ENCODE measurements around the gene IL1RAPL2. TPM values are rescaled to one million over a fixed set of nuclear protein-coding genes. Genes with fewer than 3 reads are reported as not detected.

Gene IL1RAPL2
- total and polyA plus RNA-seq, 2 donors (not counting 3 experiments of a cell fraction or from before 2014, with no cell fraction given): not detected

DNA sequence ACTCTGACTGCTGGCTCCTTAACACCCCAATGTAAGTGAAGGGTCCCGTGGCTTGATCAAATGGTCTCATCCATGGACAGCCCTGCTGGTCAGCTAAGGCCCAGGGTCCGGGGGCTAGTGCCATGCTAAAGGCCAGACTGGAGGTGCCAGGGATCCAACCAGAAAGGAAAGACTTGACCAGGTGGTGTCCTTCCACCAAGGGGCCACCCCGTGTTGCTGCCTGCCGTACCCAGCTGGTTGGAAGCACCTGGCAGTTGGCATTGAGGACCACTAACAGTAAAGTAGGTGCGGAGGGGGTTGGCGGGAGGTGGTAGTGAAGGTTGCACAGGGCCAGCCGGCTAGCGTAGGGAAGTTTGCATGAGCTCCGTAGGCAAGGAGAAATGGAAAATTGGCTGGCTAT, 1.7 kb upstream of the IL1RAPL2 start:
- BruUV-seq (replicated peaks): no TSS peak
- no peaks in the 10 kb centered on the region for H3K36me3 ChIP-seq (ENCODE audit: control insufficient read depth in 2 of 2, extremely low read depth in 1 of 2, insufficient read depth in 2 of 2, low read length in 2 of 2)
- H3K9me1 ChIP-seq (replicated peaks; ENCODE audit: control insufficient read depth, extremely low read depth, insufficient read depth, low read length): no peaks in the 10 kb centered on the region
- intact Hi-C loops (cut with micrococcal nuclease) (no loop called here), dilution Hi-C loops (cut with MboI; ENCODE audit: extremely low pct_ligation_motif_present, low sequenced_read_pairs) (no loop called here)
- H3K4me3 ChIP-seq (replicated peaks in 1 of 3; ENCODE audit: insufficient read depth in 1 of 3, low read depth in 1 of 3, low read length in 3 of 3): no peak overlapping the region
- FAIRE-seq (no peak), DNase-seq (ENCODE audit: low read depth, low spot score) (no peak)
- CTCF ChIA-PET: no interaction called here
- H3K9me3 ChIP-seq (replicated peaks; ENCODE audit: control insufficient read depth, insufficient read depth, low read length): no peaks in the 10 kb centered on the region
- no peaks in the 10 kb centered on the region for H3K79me2 ChIP-seq (ENCODE audit: control insufficient read depth, insufficient read depth, low read length)
- H4K20me1 ChIP-seq (replicated peaks; ENCODE audit: control insufficient read depth, extremely low read depth, insufficient read depth, low read length): no peaks in the 10 kb centered on the region
- no peak overlapping the region for H3K4me2 ChIP-seq (ENCODE audit: insufficient read depth, low read length)
- no peak overlapping the region for H3K9ac ChIP-seq (replicated peaks; ENCODE audit: extremely low read depth, insufficient read depth, low read length)
- POLR2A ChIA-PET: no interaction called here
- H3K27ac ChIP-seq (ENCODE audit: insufficient read depth, low read depth, low read length): no peak overlapping the region
- H2AFZ ChIP-seq (ENCODE audit: low read depth, low read length): no peak overlapping the region
- TF ChIP-seq MAX (IDR thresholded peaks at IDR 0.05; ENCODE audit: insufficient read depth, insufficient read length) (no peak), JUN (IDR thresholded peaks at IDR 0.05; ENCODE audit: borderline replicate concordance, insufficient read depth, insufficient read length, low read depth) (no peak), POLR2A (IDR thresholded peaks at IDR 0.05; ENCODE audit: low read depth, low read length) (no peak), MYC (IDR thresholded peaks at IDR 0.05; ENCODE audit: low read depth, low read length) (no peak), EZH2 (IDR thresholded peaks at IDR 0.05; ENCODE audit: borderline replicate concordance, low read depth, low read length, severe bottlenecking) (no peak), GATA2 (IDR thresholded peaks at IDR 0.05; ENCODE audit: insufficient read depth, insufficient read length, low read depth, low read length) (no peak), POLR2AphosphoS5 (IDR thresholded peaks at IDR 0.05; ENCODE audit: insufficient read depth, low read depth, low read length) (no peak), FOS (IDR thresholded peaks at IDR 0.05; ENCODE audit: borderline replicate concordance, insufficient read depth, low read length) (no peak)
- TF ChIP-seq, protein P1, sequence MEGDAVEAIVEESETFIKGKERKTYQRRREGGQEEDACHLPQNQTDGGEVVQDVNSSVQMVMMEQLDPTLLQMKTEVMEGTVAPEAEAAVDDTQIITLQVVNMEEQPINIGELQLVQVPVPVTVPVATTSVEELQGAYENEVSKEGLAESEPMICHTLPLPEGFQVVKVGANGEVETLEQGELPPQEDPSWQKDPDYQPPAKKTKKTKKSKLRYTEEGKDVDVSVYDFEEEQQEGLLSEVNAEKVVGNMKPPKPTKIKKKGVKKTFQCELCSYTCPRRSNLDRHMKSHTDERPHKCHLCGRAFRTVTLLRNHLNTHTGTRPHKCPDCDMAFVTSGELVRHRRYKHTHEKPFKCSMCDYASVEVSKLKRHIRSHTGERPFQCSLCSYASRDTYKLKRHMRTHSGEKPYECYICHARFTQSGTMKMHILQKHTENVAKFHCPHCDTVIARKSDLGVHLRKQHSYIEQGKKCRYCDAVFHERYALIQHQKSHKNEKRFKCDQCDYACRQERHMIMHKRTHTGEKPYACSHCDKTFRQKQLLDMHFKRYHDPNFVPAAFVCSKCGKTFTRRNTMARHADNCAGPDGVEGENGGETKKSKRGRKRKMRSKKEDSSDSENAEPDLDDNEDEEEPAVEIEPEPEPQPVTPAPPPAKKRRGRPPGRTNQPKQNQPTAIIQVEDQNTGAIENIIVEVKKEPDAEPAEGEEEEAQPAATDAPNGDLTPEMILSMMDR (IDR thresholded peaks at IDR 0.05; ENCODE audit: extremely low read depth in 1 of 2, insufficient read depth in 1 of 2, low read depth in 1 of 2, low read length in 2 of 2): no peak
- no peaks in the 10 kb centered on the region for H3K4me1 ChIP-seq (ENCODE audit: control insufficient read depth, extremely low read depth, insufficient read depth, low read length)
- peaks cover 23 to 29% of the 10 kb centered on the region in 2 experiments for H3K27me3 ChIP-seq (ENCODE audit: control insufficient read depth in 2 of 2, insufficient read depth in 2 of 2, low read length in 2 of 2)
